DND-41 (cell line): ENCODE data around the gene RBMS3.

Experiments used
- CTCF ChIP-seq: IDR thresholded peaks from 2 replicates; pipeline ENCODE4 v1.5.1; 2012; ENCODE audit warnings: borderline replicate concordance, low read length, moderate library complexity, mild to moderate bottlenecking; ENCODE audit not compliant: poor library complexity, severe bottlenecking; ENCODE audit errors: extremely low read depth
- EZH2 ChIP-seq: IDR thresholded peaks from 3 replicates; pipeline ENCODE4 v1.6.1; 2012; ENCODE audit warnings: borderline replicate concordance, low read depth, mild to moderate bottlenecking, moderate library complexity, low read length, inconsistent platforms; ENCODE audit not compliant: severe bottlenecking

GRCh38 chr3:29552051-29552450, 271.2 kb downstream of the RBMS3 start:
- TF ChIP-seq CTCF (no peak), EZH2 (no peak)
